Measurements from ENCODE around the gene MAS1. TPM values are rescaled to one million over a fixed set of nuclear protein-coding genes. Genes with fewer than 3 reads are reported as not detected.

Gene MAS1
- total and polyA plus RNA-seq, 9 of the 15 experiments (the other 6 are each of a cell fraction or from before 2014, with no cell fraction given), result not detected

DNA sequence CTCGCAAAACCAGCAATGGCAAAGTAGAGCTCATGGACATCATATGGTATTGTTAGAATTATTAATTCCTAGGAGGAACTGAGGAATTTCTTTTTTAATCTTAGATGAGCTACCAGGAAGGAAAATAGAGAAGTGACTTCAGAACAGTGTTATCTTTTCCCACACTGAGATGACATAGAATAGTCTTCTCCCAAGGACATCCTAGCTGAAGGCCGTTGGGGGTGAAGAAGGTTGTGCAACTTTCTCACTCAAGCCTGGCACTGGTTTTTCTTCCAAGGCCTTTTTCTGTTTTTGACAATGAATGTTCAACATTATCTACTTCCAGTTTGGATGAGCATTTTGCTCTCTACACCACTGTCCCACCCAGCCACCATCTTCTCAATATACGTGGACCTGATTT lies 35.8 kb upstream of the MAS1 start (continued):
- no peak for TF ChIP-seq SP2 (IDR thresholded peaks at IDR 0.05; ENCODE audit: extremely low read depth, low read depth, low read length, poor library complexity, severe bottlenecking)
- TF ChIP-seq ZNF134 (CRISPR knock-in tag; conservative IDR thresholded peaks at IDR 0.05), result no peak
- TF ChIP-seq ZNF436 (CRISPR knock-in tag; IDR thresholded peaks at IDR 0.05), result no peak
- TF ChIP-seq, protein P1, sequence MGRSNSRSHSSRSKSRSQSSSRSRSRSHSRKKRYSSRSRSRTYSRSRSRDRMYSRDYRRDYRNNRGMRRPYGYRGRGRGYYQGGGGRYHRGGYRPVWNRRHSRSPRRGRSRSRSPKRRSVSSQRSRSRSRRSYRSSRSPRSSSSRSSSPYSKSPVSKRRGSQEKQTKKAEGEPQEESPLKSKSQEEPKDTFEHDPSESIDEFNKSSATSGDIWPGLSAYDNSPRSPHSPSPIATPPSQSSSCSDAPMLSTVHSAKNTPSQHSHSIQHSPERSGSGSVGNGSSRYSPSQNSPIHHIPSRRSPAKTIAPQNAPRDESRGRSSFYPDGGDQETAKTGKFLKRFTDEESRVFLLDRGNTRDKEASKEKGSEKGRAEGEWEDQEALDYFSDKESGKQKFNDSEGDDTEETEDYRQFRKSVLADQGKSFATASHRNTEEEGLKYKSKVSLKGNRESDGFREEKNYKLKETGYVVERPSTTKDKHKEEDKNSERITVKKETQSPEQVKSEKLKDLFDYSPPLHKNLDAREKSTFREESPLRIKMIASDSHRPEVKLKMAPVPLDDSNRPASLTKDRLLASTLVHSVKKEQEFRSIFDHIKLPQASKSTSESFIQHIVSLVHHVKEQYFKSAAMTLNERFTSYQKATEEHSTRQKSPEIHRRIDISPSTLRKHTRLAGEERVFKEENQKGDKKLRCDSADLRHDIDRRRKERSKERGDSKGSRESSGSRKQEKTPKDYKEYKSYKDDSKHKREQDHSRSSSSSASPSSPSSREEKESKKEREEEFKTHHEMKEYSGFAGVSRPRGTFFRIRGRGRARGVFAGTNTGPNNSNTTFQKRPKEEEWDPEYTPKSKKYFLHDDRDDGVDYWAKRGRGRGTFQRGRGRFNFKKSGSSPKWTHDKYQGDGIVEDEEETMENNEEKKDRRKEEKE (IDR thresholded peaks at IDR 0.05; ENCODE audit: borderline replicate concordance in 1 of 2, control insufficient read depth in 1 of 2, low read depth in 2 of 2, low read length in 1 of 2), result no peak
- no peak for TF ChIP-seq XRCC5 (IDR thresholded peaks at IDR 0.05; ENCODE audit: low read depth, low read length)
- no peak for TF ChIP-seq ZBTB1 (CRISPR knock-in tag; IDR thresholded peaks at IDR 0.05; ENCODE audit: borderline replicate concordance, low read depth)
- no peak for TF ChIP-seq NR3C1 (CRISPR knock-in tag; IDR thresholded peaks at IDR 0.05)
- TF ChIP-seq, protein P2, sequence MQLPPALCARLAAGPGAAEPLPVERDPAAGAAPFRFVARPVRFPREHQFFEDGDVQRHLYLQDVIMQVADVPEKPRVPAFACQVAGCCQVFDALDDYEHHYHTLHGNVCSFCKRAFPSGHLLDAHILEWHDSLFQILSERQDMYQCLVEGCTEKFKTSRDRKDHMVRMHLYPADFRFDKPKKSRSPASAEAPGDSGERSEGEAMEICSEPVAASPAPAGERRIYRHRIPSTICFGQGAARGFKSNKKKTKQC (CRISPR knock-in tag; IDR thresholded peaks at IDR 0.05), result no peak
- TF ChIP-seq ZNF197 (CRISPR knock-in tag; IDR thresholded peaks at IDR 0.05; ENCODE audit: low read depth), result no peak
- TF ChIP-seq SMARCC2 (IDR thresholded peaks at IDR 0.05; ENCODE audit: low read depth), result no peak
- TF ChIP-seq SMAD4 (CRISPR knock-in tag; conservative IDR thresholded peaks at IDR 0.05), result no peak
- TF ChIP-seq, protein P3, sequence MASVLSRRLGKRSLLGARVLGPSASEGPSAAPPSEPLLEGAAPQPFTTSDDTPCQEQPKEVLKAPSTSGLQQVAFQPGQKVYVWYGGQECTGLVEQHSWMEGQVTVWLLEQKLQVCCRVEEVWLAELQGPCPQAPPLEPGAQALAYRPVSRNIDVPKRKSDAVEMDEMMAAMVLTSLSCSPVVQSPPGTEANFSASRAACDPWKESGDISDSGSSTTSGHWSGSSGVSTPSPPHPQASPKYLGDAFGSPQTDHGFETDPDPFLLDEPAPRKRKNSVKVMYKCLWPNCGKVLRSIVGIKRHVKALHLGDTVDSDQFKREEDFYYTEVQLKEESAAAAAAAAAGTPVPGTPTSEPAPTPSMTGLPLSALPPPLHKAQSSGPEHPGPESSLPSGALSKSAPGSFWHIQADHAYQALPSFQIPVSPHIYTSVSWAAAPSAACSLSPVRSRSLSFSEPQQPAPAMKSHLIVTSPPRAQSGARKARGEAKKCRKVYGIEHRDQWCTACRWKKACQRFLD (CRISPR knock-in tag; IDR thresholded peaks at IDR 0.05), result no peak
- TF ChIP-seq CREB1 (IDR thresholded peaks at IDR 0.05), result no peak
- TF ChIP-seq CREB1 (CRISPR knock-in tag; IDR thresholded peaks at IDR 0.05), result no peak
- no peak for TF ChIP-seq ZNF224 (CRISPR knock-in tag; IDR thresholded peaks at IDR 0.05)
- TF ChIP-seq ESRRA (IDR thresholded peaks at IDR 0.05; ENCODE audit: borderline replicate concordance, low read depth), result peak; percentile 45; the same call in 1 of the 2 replicates
- no peak for TF ChIP-seq SRSF9 (IDR thresholded peaks at IDR 0.05; ENCODE audit: borderline replicate concordance, low read depth, low read length)
- peak; percentile 81 for TF ChIP-seq CEBPB (tag; IDR thresholded peaks at IDR 0.05)
- 0 out of 2 replicates have a peak, but pooled peaks have one; percentile 24 for TF ChIP-seq SPI1 (IDR thresholded peaks at IDR 0.05; ENCODE audit: borderline replicate concordance, low read depth, low read length)
- TF ChIP-seq, protein P4, sequence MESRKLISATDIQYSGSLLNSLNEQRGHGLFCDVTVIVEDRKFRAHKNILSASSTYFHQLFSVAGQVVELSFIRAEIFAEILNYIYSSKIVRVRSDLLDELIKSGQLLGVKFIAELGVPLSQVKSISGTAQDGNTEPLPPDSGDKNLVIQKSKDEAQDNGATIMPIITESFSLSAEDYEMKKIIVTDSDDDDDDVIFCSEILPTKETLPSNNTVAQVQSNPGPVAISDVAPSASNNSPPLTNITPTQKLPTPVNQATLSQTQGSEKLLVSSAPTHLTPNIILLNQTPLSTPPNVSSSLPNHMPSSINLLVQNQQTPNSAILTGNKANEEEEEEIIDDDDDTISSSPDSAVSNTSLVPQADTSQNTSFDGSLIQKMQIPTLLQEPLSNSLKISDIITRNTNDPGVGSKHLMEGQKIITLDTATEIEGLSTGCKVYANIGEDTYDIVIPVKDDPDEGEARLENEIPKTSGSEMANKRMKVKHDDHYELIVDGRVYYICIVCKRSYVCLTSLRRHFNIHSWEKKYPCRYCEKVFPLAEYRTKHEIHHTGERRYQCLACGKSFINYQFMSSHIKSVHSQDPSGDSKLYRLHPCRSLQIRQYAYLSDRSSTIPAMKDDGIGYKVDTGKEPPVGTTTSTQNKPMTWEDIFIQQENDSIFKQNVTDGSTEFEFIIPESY (CRISPR knock-in tag; IDR thresholded peaks at IDR 0.05), result no peak
- no peak for TF ChIP-seq ZNF79 (CRISPR knock-in tag; IDR thresholded peaks at IDR 0.05; ENCODE audit: low read depth)
- no peak for TF ChIP-seq MTF1 (CRISPR knock-in tag; IDR thresholded peaks at IDR 0.05; ENCODE audit: borderline replicate concordance)
- no peak for TF ChIP-seq TCF3 (CRISPR knock-in tag; IDR thresholded peaks at IDR 0.05)

All from K562 (cell line).